GM23338 (cell line): ENCODE data around the gene ERN2.

Experiments used
- CREB1 ChIP-seq: fragments of 250-450 bp; sonication (Bioruptor Pico); IDR thresholded peaks from 2 replicates; pipeline ENCODE4 v1.5.0; 2020; ENCODE audit warnings: low read depth, mild to moderate bottlenecking, moderate library complexity
- EZH2phosphoT487 ChIP-seq: fragments of 200-600 bp; sonication (generic); IDR thresholded peaks from one replicate; pipeline ENCODE4 v1.8.1; 2018; ENCODE audit warnings: antibody characterized with exemption; ENCODE audit not compliant: unreplicated experiment
- POLR2AphosphoS5 ChIP-seq: IDR thresholded peaks from 2 replicates; pipeline ENCODE4 v1.6.1; 2016; ENCODE audit warnings: antibody characterized with exemption, low read depth
- ZNF331 ChIP-seq: fragments of 250-450 bp; sonication (Bioruptor Pico); IDR thresholded peaks from 2 replicates; pipeline ENCODE4 v1.5.0; 2020; ENCODE audit warnings: low read depth, mild to moderate bottlenecking, moderate library complexity
- TF ChIP-seq, protein P1 (sequence below), 2 experiments: fragments of 200-600 bp in 1 of 2; sonication (generic) in 1 of 2; conservative IDR thresholded peaks; 2 replicates each; pipeline versions ENCODE4 v1.5.1 to v1.6.1; 2016 to 2017; ENCODE audit warnings: antibody characterized with exemption in 2 of 2, low read depth in 2 of 2, mild to moderate bottlenecking in 2 of 2, moderate library complexity in 1 of 2
- TF ChIP-seq, protein P2 (sequence below): IDR thresholded peaks from one replicate; pipeline ENCODE4 v1.6.1; 2018; ENCODE audit warnings: antibody characterized with exemption; ENCODE audit not compliant: unreplicated experiment

DNA sequence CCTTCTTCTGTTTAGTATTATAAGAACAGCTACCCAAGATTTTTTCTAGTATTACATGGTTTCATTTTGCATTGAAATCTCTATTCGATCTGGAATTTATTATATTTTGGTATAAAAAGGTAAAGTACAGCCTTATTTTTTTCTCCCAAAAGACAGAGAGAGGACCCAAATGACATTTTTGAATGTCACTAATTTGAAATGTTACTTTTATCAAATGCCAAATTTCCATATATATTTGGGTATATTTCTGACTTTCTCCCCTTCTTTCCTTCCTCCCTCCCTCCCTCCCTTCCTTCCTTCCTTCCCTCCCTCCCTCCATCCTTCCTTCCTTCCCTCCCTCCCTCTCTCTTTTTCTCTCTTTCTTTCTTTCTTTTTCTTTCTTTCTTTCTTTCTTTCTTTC, 35.6 kb upstream of the ERN2 start:
- TF ChIP-seq, protein P1, sequence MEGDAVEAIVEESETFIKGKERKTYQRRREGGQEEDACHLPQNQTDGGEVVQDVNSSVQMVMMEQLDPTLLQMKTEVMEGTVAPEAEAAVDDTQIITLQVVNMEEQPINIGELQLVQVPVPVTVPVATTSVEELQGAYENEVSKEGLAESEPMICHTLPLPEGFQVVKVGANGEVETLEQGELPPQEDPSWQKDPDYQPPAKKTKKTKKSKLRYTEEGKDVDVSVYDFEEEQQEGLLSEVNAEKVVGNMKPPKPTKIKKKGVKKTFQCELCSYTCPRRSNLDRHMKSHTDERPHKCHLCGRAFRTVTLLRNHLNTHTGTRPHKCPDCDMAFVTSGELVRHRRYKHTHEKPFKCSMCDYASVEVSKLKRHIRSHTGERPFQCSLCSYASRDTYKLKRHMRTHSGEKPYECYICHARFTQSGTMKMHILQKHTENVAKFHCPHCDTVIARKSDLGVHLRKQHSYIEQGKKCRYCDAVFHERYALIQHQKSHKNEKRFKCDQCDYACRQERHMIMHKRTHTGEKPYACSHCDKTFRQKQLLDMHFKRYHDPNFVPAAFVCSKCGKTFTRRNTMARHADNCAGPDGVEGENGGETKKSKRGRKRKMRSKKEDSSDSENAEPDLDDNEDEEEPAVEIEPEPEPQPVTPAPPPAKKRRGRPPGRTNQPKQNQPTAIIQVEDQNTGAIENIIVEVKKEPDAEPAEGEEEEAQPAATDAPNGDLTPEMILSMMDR (conservative IDR thresholded peaks at IDR 0.05; ENCODE audit: low read depth in 2 of 2): no peak
- TF ChIP-seq POLR2AphosphoS5 (no peak), EZH2phosphoT487 (no peak), CREB1 (CRISPR knock-in tag) (no peak), ZNF331 (no peak)
- TF ChIP-seq, protein P2, sequence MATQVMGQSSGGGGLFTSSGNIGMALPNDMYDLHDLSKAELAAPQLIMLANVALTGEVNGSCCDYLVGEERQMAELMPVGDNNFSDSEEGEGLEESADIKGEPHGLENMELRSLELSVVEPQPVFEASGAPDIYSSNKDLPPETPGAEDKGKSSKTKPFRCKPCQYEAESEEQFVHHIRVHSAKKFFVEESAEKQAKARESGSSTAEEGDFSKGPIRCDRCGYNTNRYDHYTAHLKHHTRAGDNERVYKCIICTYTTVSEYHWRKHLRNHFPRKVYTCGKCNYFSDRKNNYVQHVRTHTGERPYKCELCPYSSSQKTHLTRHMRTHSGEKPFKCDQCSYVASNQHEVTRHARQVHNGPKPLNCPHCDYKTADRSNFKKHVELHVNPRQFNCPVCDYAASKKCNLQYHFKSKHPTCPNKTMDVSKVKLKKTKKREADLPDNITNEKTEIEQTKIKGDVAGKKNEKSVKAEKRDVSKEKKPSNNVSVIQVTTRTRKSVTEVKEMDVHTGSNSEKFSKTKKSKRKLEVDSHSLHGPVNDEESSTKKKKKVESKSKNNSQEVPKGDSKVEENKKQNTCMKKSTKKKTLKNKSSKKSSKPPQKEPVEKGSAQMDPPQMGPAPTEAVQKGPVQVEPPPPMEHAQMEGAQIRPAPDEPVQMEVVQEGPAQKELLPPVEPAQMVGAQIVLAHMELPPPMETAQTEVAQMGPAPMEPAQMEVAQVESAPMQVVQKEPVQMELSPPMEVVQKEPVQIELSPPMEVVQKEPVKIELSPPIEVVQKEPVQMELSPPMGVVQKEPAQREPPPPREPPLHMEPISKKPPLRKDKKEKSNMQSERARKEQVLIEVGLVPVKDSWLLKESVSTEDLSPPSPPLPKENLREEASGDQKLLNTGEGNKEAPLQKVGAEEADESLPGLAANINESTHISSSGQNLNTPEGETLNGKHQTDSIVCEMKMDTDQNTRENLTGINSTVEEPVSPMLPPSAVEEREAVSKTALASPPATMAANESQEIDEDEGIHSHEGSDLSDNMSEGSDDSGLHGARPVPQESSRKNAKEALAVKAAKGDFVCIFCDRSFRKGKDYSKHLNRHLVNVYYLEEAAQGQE: no peak
